Stimulated activated CD8-positive, alpha-beta memory T cell treated with anti-CD3 and anti-CD28 coated beads, Interleukin-15, amount 100 ng/mL, for 1 hour (primary cell): ENCODE data around the gene NPFFR2.
"Not testable (repeated sequence)": the region's sequence is repeated elsewhere in the genome, so short reads cannot be mapped to it uniquely, and the experiment has no call there.

ENCODE experiments used
- DNase-seq: peaks from one replicate; pipeline ENCODE4 v3.0.0-alpha.2; 2020; ENCODE audit warnings: low read depth

The NPFFR2 gene

GRCh38 chr4:72112514-72113156 is 80.8 kb downstream of the NPFFR2 start:
- no peak for DNase-seq

GRCh38 chr4:72118017-72118416 is 86.2 kb downstream of the NPFFR2 start:
- no peak for DNase-seq

GRCh38 chr4:72119946-72120345 is 88.1 kb downstream of the NPFFR2 start:
- no peak for DNase-seq

GRCh38 chr4:72128741-72129140 is 96.9 kb downstream of the NPFFR2 start:
- no peak for DNase-seq

GRCh38 chr4:72136429-72136828 is 104.6 kb downstream of the NPFFR2 start:
- DNase-seq: no peak

- not testable (repeated sequence) for DNase-seq
Measured at GRCh38 chr4:72139997-72140396, 108.2 kb downstream of the NPFFR2 start.

- no peak for DNase-seq
Measured at GRCh38 chr4:72144241-72144640, 112.4 kb downstream of the NPFFR2 start.

- DNase-seq: no peak
Measured at GRCh38 chr4:72152731-72153130, 120.9 kb downstream of the NPFFR2 start.

GRCh38 chr4:72153634-72154033 is 121.8 kb downstream of the NPFFR2 start:
- DNase-seq: not testable (repeated sequence)

GRCh38 chr4:72169285-72169684 is 137.5 kb downstream of the NPFFR2 start:
- DNase-seq: not testable (repeated sequence)

GRCh38 chr4:72169861-72170260 is 138.1 kb downstream of the NPFFR2 start:
- no peak for DNase-seq

GRCh38 chr4:72171761-72172160 is 140.0 kb downstream of the NPFFR2 start:
- no peak for DNase-seq

- no peak for DNase-seq
Measured at GRCh38 chr4:72179342-72179741, 147.5 kb downstream of the NPFFR2 start.

GRCh38 chr4:72186714-72187113 is 154.9 kb downstream of the NPFFR2 start:
- no peak for DNase-seq

GRCh38 chr4:72194046-72194445 is 162.2 kb downstream of the NPFFR2 start:
- no peak for DNase-seq

GRCh38 chr4:72194453-72194852 is 162.7 kb downstream of the NPFFR2 start:
- no peak for DNase-seq
